GM10248 (cell line): ENCODE measurements around the gene KCNQ5.

Source experiments
- CTCF ChIA-PET: fragments of 300-600 bp; sonication (Branson Sonifier 250); formaldehyde crosslinking; extraction: SDS; loops from one replicate; lab custom pipeline; 2021; ENCODE audit warnings: antibody characterized with exemption; lab: Yijun Ruan, JAX
- POLR2A ChIA-PET: fragments of 350-650 bp; sonication (Branson Sonifier 250); formaldehyde crosslinking; extraction: SDS; loops from one replicate; lab custom pipeline; 2020; ENCODE audit warnings: antibody characterized with exemption; lab: Yijun Ruan, JAX
- DNase-seq: peaks from one replicate; pipeline ENCODE4 v3.0.0; 2012; ENCODE audit errors: extremely low spot score
- TF ChIP-seq, protein P1 (sequence below): IDR thresholded peaks from 2 replicates; pipeline ENCODE4 v1.5.1; 2012; ENCODE audit warnings: mild to moderate bottlenecking, low read depth; ENCODE audit errors: extremely low read depth, missing control alignments, control extremely low read depth

The KCNQ5 gene

DNA sequence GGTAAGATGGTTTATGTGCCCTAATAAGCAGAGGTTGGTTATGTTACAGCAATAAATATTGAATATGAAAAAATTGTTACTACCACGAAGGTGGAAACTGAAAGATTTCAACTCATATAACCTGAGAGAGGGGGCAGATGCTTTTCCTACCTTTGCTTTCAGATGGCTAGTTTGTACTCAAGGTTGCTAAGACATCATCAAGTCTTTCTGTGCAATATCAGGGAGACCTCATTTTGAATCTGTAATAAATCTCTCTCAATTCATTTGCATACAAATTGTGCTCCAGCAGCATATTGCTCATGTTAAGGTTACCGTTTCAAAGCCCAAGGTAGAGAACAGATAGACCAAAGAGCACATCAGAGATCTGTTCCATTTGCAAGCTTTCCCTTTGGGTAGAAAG, 383.0 kb downstream of the KCNQ5 start:
- POLR2A ChIA-PET, result no interaction called here

DNA sequence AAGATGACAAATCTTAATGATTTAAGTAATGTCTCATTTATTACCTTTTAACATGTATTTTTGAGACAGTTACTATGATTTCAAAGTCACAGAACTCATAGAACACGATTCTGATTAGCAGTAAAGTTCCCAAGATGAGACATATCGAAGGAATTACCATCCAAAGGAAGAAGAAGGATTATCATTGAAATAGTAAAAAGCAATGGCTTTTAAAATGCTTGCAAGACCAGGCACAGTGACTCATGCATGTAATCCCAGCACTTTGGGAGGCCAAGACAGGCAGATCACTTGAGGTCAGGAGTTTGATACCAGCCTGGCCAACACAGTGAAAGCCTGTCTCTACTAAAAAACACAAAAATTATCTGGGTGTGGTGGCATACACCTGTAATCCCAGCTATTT, 384.3 kb downstream of the KCNQ5 start:
- ChIA-PET CTCF (no interaction called here), POLR2A (no interaction called here)
- TF ChIP-seq, protein P1, sequence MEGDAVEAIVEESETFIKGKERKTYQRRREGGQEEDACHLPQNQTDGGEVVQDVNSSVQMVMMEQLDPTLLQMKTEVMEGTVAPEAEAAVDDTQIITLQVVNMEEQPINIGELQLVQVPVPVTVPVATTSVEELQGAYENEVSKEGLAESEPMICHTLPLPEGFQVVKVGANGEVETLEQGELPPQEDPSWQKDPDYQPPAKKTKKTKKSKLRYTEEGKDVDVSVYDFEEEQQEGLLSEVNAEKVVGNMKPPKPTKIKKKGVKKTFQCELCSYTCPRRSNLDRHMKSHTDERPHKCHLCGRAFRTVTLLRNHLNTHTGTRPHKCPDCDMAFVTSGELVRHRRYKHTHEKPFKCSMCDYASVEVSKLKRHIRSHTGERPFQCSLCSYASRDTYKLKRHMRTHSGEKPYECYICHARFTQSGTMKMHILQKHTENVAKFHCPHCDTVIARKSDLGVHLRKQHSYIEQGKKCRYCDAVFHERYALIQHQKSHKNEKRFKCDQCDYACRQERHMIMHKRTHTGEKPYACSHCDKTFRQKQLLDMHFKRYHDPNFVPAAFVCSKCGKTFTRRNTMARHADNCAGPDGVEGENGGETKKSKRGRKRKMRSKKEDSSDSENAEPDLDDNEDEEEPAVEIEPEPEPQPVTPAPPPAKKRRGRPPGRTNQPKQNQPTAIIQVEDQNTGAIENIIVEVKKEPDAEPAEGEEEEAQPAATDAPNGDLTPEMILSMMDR, result no peak
- DNase-seq, result no peak

More for the DNA sequence above, 383.0 kb downstream of the KCNQ5 start:
- no peak for DNase-seq
- CTCF ChIA-PET, result interaction anchor here (0.8 to 1.3 kb wide), 4 partner anchors 8 to 23 kb away, joined by 3 read pairs; no protein-coding TSS in a partner anchor
- TF ChIP-seq, protein P1, result no peak

DNA sequence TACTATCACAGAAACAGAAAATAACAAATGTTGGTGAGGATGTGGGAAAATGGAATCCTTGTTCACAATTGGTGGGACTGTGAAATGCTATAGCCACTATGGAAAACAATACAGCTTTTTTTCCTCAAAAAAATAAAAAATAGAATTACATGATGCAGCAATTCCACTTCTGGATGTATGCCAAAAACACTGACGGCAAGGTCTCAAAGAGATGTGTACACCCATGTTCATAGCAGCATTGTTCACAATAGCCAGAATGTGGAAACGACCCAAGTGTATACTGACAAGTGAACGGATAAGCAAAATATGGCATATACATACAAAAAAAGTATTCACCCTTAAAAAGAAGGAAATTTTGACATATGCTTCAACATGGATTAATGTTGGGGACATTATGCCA, 390.1 kb downstream of the KCNQ5 start:
- ChIA-PET CTCF (no interaction called here), POLR2A (no interaction called here)
- no peak for DNase-seq
- TF ChIP-seq, protein P1, result no peak

DNA sequence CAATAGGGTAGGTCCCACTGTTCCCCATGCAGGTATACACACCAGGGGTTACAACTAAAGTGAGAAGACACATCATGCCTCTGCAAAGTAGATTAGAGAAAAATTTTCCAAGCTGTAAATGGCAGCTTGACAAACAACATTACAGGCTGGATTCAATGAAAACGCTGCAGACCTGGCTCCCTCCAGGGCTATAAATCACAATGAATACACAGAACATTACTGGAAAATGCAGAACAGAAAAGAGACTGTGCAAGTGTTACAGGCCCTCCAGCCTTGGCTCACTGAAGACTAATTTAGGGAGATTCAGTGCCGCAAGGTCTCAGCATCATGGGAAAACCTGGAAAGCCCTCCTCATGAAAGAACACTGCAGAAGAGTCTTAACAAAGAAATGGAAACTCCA, 395.6 kb downstream of the KCNQ5 start:
- TF ChIP-seq, protein P1, result no peak
- POLR2A ChIA-PET, result no interaction called here
- CTCF ChIA-PET, result interaction anchor here (1.3 to 1.4 kb wide), 2 partner anchors 13 to 54 kb away, joined by 3 to 4 read pairs; no protein-coding TSS in a partner anchor
- no peak for DNase-seq

DNA sequence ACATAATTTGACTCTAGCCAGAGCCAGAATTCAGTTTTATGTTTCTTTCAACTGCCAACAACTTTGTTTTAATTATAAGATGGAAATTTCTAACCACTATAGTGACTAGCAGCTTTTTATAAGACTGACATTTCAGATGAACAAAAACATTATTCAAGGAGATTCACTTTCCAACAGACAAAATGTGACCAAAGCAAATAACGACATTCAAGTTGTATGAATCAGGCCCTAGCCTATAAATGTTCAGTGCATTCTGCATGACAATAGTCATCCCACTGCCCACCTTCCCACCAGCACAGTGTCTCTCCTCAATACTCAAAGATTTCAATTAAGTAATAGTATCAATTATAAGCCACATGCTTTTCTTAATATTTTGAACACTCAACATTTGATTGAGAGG, 402.7 kb downstream of the KCNQ5 start:
- no peak for DNase-seq
- ChIA-PET CTCF (interaction anchor here (1.6 to 1.8 kb wide), 2 partner anchors 9 to 10 kb away, joined by 4 to 5 read pairs; no protein-coding TSS in a partner anchor), POLR2A (no interaction called here)
- TF ChIP-seq, protein P1, result no peak

DNA sequence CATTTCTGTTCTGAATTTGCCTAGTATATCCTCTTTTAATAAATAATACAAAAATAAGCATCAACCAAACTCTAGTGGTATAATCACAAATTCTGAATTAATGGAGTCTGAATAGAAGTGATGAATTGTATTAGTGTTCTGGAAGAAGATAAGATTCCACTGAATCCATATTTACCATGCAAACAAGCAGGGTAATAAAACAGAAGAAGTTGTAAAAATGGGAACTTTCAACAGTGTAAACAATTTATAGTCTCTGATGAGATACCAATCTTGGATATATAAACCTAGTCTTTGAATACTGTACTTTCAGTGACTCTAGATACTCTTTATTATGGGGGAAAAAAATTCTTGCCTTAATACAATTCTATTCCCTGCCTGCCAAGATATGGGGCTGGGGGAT, 405.8 kb downstream of the KCNQ5 start:
- ChIA-PET CTCF (interaction anchor here (1.1 to 1.4 kb wide), 2 partner anchors 8 to 23 kb away, joined by 3 read pairs; no protein-coding TSS in a partner anchor), POLR2A (no interaction called here)
- TF ChIP-seq, protein P1, result no peak
- no peak for DNase-seq
